Hepatocyte (in vitro differentiated cells): Measurements from ENCODE around the gene PRIMA1. TPM values are rescaled to one million over a fixed set of nuclear protein-coding genes. Genes with fewer than 3 reads are reported as not detected.

Source experiments
- DNase-seq: peaks from one replicate; pipeline ENCODE4 v3.0.0-alpha.2; 2016; ENCODE audit warnings: low spot score
- H2AFZ ChIP-seq: fragments of 200-600 bp; sonication (generic); 2 replicates; pipeline ENCODE4 v1.6.0; 2016; ENCODE audit warnings: antibody characterized with exemption, mild to moderate bottlenecking
- H3K27ac ChIP-seq: fragments of 200-600 bp; sonication (generic); 2 replicates; pipeline ENCODE4 v1.5.1; 2016; ENCODE audit warnings: mild to moderate bottlenecking
- H3K27me3 ChIP-seq: fragments of 200-600 bp; sonication (generic); 2 replicates; pipeline ENCODE4 v1.6.1; 2016
- H3K36me3 ChIP-seq: fragments of 200-600 bp; sonication (generic); replicated peaks from 2 replicates; pipeline ENCODE4 v1.5.1; 2016; ENCODE audit warnings: low read depth; ENCODE audit not compliant: insufficient read depth
- H3K4me1 ChIP-seq: fragments of 200-600 bp; sonication (generic); 2 replicates; pipeline ENCODE4 v1.5.1; 2016; ENCODE audit warnings: mild to moderate bottlenecking, moderate library complexity; ENCODE audit not compliant: insufficient read depth
- H3K4me2 ChIP-seq: fragments of 200-600 bp; sonication (generic); 2 replicates; pipeline ENCODE4 v1.6.0; 2016
- H3K4me3 ChIP-seq: fragments of 200-600 bp; sonication (generic); 2 replicates; pipeline ENCODE4 v1.5.1; 2016; ENCODE audit warnings: mild to moderate bottlenecking
- H3K79me2 ChIP-seq: fragments of 200-600 bp; sonication (generic); 2 replicates; pipeline ENCODE4 v1.6.0; 2017; ENCODE audit warnings: mild to moderate bottlenecking
- H3K9me2 ChIP-seq: fragments of 200-600 bp; sonication (generic); replicated peaks from 2 replicates; pipeline ENCODE4 v1.6.0; 2017; ENCODE audit warnings: mild to moderate bottlenecking; ENCODE audit not compliant: insufficient read depth
- H3K9me3 ChIP-seq: fragments of 200-600 bp; sonication (generic); 2 replicates; pipeline ENCODE4 v1.5.1; 2016; ENCODE audit warnings: low read depth, mild to moderate bottlenecking
- H4K20me1 ChIP-seq: fragments of 200-600 bp; sonication (generic); 2 replicates; pipeline ENCODE4 v1.6.0; 2016; ENCODE audit warnings: mild to moderate bottlenecking; ENCODE audit not compliant: insufficient read depth, poor library complexity, severe bottlenecking
- CTCF ChIP-seq: fragments of 200-600 bp; sonication (generic); IDR thresholded peaks from 2 replicates; pipeline ENCODE4 v1.5.1; 2016; ENCODE audit warnings: antibody characterized with exemption, mild to moderate bottlenecking; ENCODE audit not compliant: poor library complexity
- EZH2 ChIP-seq: fragments of 200-600 bp; sonication (generic); IDR thresholded peaks from 2 replicates; pipeline ENCODE4 v1.6.1; 2016; ENCODE audit warnings: antibody characterized with exemption, mild to moderate bottlenecking, borderline replicate concordance
- EZH2phosphoT487 ChIP-seq: fragments of 200-600 bp; sonication (generic); IDR thresholded peaks from one replicate; pipeline ENCODE4 v1.6.1; 2018; ENCODE audit warnings: antibody characterized with exemption, mild to moderate bottlenecking, low read depth, moderate library complexity; ENCODE audit not compliant: unreplicated experiment, severe bottlenecking
- WGBS: methylation state at CpG from one replicate; pipeline ENCODE4 v1.1.6; 2016; ENCODE audit warnings: low lambda C conversion rate; ENCODE audit errors: missing lambda C conversion rate; 5-methylcytosine and 5-hydroxymethylcytosine counted together
- polyA plus RNA-seq: library from polyadenylated mRNA; unstranded; fragments of >200 nt; fragmentation: Nextera tagmentation; extraction: Ambion mirVana; gene quantifications from 2 replicates; pipeline ENCODE4 v1.2.1, GENCODE V29; 2016
- total RNA-seq: library from RNA; depleted of rRNA; stranded (reverse); fragments of >200 nt; gene quantifications from 2 replicates; pipeline ENCODE4 v1.2.3, GENCODE V29; 2014

The PRIMA1 gene
- total and polyA plus RNA-seq, 2 experiments from 2014 or later = 1.5 to 1.9 TPM

DNA sequence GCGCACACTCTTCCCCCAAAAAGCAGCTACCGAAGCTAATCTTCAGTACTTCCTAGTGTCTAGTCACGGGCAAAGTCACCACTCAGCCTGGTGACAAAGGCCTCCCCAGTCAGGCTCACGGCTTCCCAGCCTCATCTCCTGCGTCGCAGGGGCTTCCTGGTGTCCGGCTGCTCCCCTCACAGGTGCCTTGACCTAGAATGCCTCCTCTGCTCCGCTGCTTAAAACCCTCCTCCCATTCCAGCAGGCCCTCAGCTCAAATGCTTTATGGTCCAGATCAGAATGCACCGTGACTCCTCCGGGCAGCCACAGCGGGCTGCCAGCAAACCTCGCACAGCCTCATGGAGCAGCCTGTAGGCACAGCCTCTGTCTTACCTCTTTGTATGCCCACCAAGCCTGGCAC, 53.1 kb downstream of the PRIMA1 start:
- DNase-seq = no peak
- Histone ChIP-seq H4K20me1 (no peaks in the 10 kb centered on the region), H3K27ac (no peak overlapping the region), H3K4me1 (no peaks in the 10 kb centered on the region), H3K4me3 (no peak overlapping the region), H3K36me3 (no peaks in the 10 kb centered on the region), H3K79me2 (no peaks in the 10 kb centered on the region), H3K27me3 (no peaks in the 10 kb centered on the region), H3K9me3 (no peaks in the 10 kb centered on the region), H3K4me2 (no peak overlapping the region), H2AFZ (no peak overlapping the region), H3K9me2 (no peaks in the 10 kb centered on the region)
- TF ChIP-seq EZH2 (no peak), CTCF (no peak), EZH2phosphoT487 (no peak)
- WGBS = 92% methylated on average over 12 of the region's 12 CpGs

- WGBS = 94% methylated on average over 21 of the region's 25 CpGs
- no peaks in the 10 kb centered on the region for H3K27me3 ChIP-seq
- no peak overlapping the region for H3K4me2 ChIP-seq
- no peak for DNase-seq
- H3K27ac ChIP-seq = no peak overlapping the region
- TF ChIP-seq CTCF (no peak), EZH2phosphoT487 (no peak), EZH2 (no peak)
- no peaks in the 10 kb centered on the region for H3K9me3 ChIP-seq
- H3K36me3 ChIP-seq = no peaks in the 10 kb centered on the region
- H3K79me2 ChIP-seq = no peaks in the 10 kb centered on the region
- no peaks in the 10 kb centered on the region for H3K4me1 ChIP-seq
- H3K9me2 ChIP-seq = no peaks in the 10 kb centered on the region
- no peak overlapping the region for H3K4me3 ChIP-seq
- H2AFZ ChIP-seq = no peak overlapping the region
- no peaks in the 10 kb centered on the region for H4K20me1 ChIP-seq
Measured at GRCh38 chr14:93734086-93734822, 54.0 kb downstream of the PRIMA1 start.

DNA sequence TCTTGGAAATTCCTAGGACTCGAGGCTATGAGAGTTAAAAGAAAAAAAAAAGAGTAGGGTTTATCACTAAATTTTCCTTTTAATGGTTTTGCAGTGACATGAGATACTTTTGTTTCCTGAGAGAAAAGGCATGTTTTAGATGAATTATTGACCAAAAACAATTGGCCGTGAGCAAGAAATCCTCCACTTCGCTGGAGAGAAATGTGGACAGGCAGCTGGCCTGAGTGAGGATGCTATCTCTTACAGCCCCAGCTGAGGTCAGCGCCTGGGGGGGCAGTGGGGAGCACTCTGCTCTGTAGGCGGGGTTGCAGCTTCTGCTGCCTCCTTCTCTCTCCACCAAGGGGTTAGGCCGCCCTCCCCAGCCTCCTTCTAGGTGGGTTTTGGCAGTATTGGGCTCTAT, 54.7 kb downstream of the PRIMA1 start:
- no peak overlapping the region for H3K4me2 ChIP-seq
- no peaks in the 10 kb centered on the region for H3K9me3 ChIP-seq
- H3K27ac ChIP-seq = no peak overlapping the region
- H3K79me2 ChIP-seq = no peaks in the 10 kb centered on the region
- no peak overlapping the region for H2AFZ ChIP-seq
- no peak for TF ChIP-seq EZH2phosphoT487
- TF ChIP-seq CTCF = no peak
- DNase-seq = no peak
- 79% methylated on average over 6 of the region's 6 CpGs for WGBS
- no peaks in the 10 kb centered on the region for H3K27me3 ChIP-seq
- H3K36me3 ChIP-seq = no peaks in the 10 kb centered on the region
- no peak overlapping the region for H3K4me3 ChIP-seq
- no peaks in the 10 kb centered on the region for H4K20me1 ChIP-seq
- H3K9me2 ChIP-seq = no peaks in the 10 kb centered on the region
- H3K4me1 ChIP-seq = no peaks in the 10 kb centered on the region

DNA sequence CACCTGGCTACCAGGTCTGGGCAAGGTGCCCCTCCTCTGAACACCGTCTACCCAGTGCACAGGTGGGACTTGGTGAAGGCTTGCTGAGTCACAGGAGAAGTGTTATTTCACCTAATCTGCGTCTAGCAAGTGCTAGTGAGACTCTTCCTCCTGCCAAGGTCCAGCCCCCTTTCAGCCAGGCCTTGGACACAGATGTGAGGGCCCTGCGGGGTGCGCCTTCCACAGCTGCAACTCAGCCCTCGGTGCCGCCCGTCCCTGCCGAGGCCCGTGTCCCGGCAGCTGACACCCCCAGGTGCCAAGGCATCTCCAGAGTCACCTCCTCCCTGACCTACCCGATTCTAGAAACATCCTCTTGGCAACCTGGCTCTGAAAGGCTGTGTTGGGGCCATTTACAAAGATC, 55.1 kb downstream of the PRIMA1 start:
- no peaks in the 10 kb centered on the region for H3K36me3 ChIP-seq
- H3K4me1 ChIP-seq = no peaks in the 10 kb centered on the region
- H2AFZ ChIP-seq = no peak overlapping the region
- DNase-seq = no peak
- H3K27me3 ChIP-seq = no peaks in the 10 kb centered on the region
- no peaks in the 10 kb centered on the region for H3K9me2 ChIP-seq
- no peak overlapping the region for H3K4me3 ChIP-seq
- H4K20me1 ChIP-seq = no peaks in the 10 kb centered on the region
- no peak overlapping the region for H3K4me2 ChIP-seq
- WGBS = 88% methylated on average over 11 of the region's 11 CpGs
- no peaks in the 10 kb centered on the region for H3K9me3 ChIP-seq
- no peak for TF ChIP-seq CTCF
- H3K79me2 ChIP-seq = no peaks in the 10 kb centered on the region
- H3K27ac ChIP-seq = no peak overlapping the region
